Central memory CD4-positive, alpha-beta T cell (primary cell): ENCODE measurements around the gene TXNDC11.

ENCODE experiments used
- DNase-seq: peaks from one replicate; pipeline ENCODE4 v3.0.0; 2022

The TXNDC11 gene

GRCh38 chr16:11716336-11716735 is 26.3 kb downstream of the TXNDC11 start:
- DNase-seq: no peak

GRCh38 chr16:11715246-11715947 is 27.3 kb downstream of the TXNDC11 start:
- no peak for DNase-seq

- DNase-seq: no peak
Observed at GRCh38 chr16:11712122-11712521, 30.5 kb downstream of the TXNDC11 start.

- no peak for DNase-seq
Observed at GRCh38 chr16:11711662-11712061, 31.0 kb downstream of the TXNDC11 start.

GRCh38 chr16:11708421-11708820 is 34.2 kb downstream of the TXNDC11 start:
- no peak for DNase-seq

- DNase-seq: no peak
Observed at GRCh38 chr16:11707679-11708197, 34.9 kb downstream of the TXNDC11 start.

- DNase-seq: no peak
Observed at GRCh38 chr16:11706180-11706742, 36.4 kb downstream of the TXNDC11 start.

- no peak for DNase-seq
Observed at GRCh38 chr16:11705311-11706025, 37.2 kb downstream of the TXNDC11 start.

- no peak for DNase-seq
Observed at GRCh38 chr16:11700264-11701029, 42.2 kb downstream of the TXNDC11 start.

- DNase-seq: no peak
Observed at GRCh38 chr16:11699234-11699894, 43.3 kb downstream of the TXNDC11 start.

- DNase-seq: no peak
Observed at GRCh38 chr16:11698271-11698689, 44.4 kb downstream of the TXNDC11 start.

- DNase-seq: no peak
Observed at GRCh38 chr16:11697319-11697718, 45.3 kb downstream of the TXNDC11 start.

GRCh38 chr16:11696266-11697012 is 46.2 kb downstream of the TXNDC11 start:
- DNase-seq: no peak

- no peak for DNase-seq
Observed at GRCh38 chr16:11692651-11693050, 50.0 kb downstream of the TXNDC11 start.

- no peak for DNase-seq
Observed at GRCh38 chr16:11692171-11692570, 50.5 kb downstream of the TXNDC11 start.

GRCh38 chr16:11691771-11692170 is 50.9 kb downstream of the TXNDC11 start:
- DNase-seq: no peak

- no peak for DNase-seq
Observed at GRCh38 chr16:11691235-11691634, 51.4 kb downstream of the TXNDC11 start.

GRCh38 chr16:11689031-11689840 is 53.4 kb downstream of the TXNDC11 start:
- DNase-seq: no peak

- no peak for DNase-seq
Observed at GRCh38 chr16:11688520-11688886, 54.2 kb downstream of the TXNDC11 start.

GRCh38 chr16:11687601-11688519 is 54.8 kb downstream of the TXNDC11 start:
- DNase-seq: no peak
